HG03354 (cell line): Measurements from ENCODE around the gene IPMK.
A peak's percentile ranks its signal among the peaks of the same experiment; 100 is the strongest.
"Not testable (repeated sequence)": the region's sequence is repeated elsewhere in the genome, so short reads cannot be mapped to it uniquely, and the experiment has no call there.

ENCODE experiments used
- ATAC-seq: cut with Tn5 transposase; IDR thresholded peaks from one replicate; pipeline ENCODE4 v1.9.1; 2021; ENCODE audit warnings: mild to moderate bottlenecking; ENCODE audit not compliant: unreplicated experiment, poor library complexity, severe bottlenecking

Gene IPMK

GRCh38 chr10:58268946-58269781 is 1.5 kb upstream of the IPMK start, which contains the start of gene CISD1:
Gene CISD1, plus strand, starts transcription at chr10:58269162. Its CDS starts 112 bp downstream, at chr10:58269274.
- ATAC-seq, result peak; percentile 61

GRCh38 chr10:58268454-58268945 is 806 bp upstream of the IPMK start:
- ATAC-seq, result peak; percentile 4

GRCh38 chr10:58266826-58267712 is 625 bp downstream of the IPMK start:
- peak; percentile 10 for ATAC-seq

- peak; percentile 20 for ATAC-seq
These were observed 1.5 kb downstream of the IPMK start for GRCh38 chr10:58266003-58266825.

- no peak for ATAC-seq
These were observed 2.4 kb downstream of the IPMK start for GRCh38 chr10:58265249-58265648.

GRCh38 chr10:58264780-58265179 is 2.9 kb downstream of the IPMK start:
- ATAC-seq, result no peak

GRCh38 chr10:58262766-58263165 is 4.9 kb downstream of the IPMK start:
- no peak for ATAC-seq

GRCh38 chr10:58260334-58260733 is 7.4 kb downstream of the IPMK start:
- no peak for ATAC-seq

GRCh38 chr10:58258977-58259692 is 8.6 kb downstream of the IPMK start:
- no peak for ATAC-seq

- ATAC-seq, result not testable (repeated sequence)
These were observed 11.5 kb downstream of the IPMK start for GRCh38 chr10:58256013-58256780.

- no peak for ATAC-seq
These were observed 13.1 kb downstream of the IPMK start for GRCh38 chr10:58254644-58255043.

- no peak for ATAC-seq
These were observed 14.5 kb downstream of the IPMK start for GRCh38 chr10:58253184-58253583.

GRCh38 chr10:58244666-58245065 is 23.0 kb downstream of the IPMK start:
- not testable (repeated sequence) for ATAC-seq

- ATAC-seq, result not testable (repeated sequence)
These were observed 23.5 kb downstream of the IPMK start for GRCh38 chr10:58244242-58244641.

GRCh38 chr10:58243801-58244200 is 23.9 kb downstream of the IPMK start:
- ATAC-seq, result not testable (repeated sequence)

GRCh38 chr10:58243269-58243668 is 24.4 kb downstream of the IPMK start:
- ATAC-seq, result no peak

GRCh38 chr10:58241346-58241745 is 26.3 kb downstream of the IPMK start:
- no peak for ATAC-seq

GRCh38 chr10:58240531-58240930 is 27.2 kb downstream of the IPMK start:
- ATAC-seq, result no peak
